WTC11 (cell line): ENCODE measurements around the gene HELQ.

Source experiments
- CREM ChIP-seq: sonication (generic); formaldehyde crosslinking; IDR thresholded peaks from 2 replicates; pipeline ENCODE4 v1.8.1; 2022; ENCODE audit warnings: mild to moderate bottlenecking, missing genetic modification reagents, moderate library complexity
- E2F4 ChIP-seq: sonication (generic); formaldehyde crosslinking; IDR thresholded peaks from 2 replicates; pipeline ENCODE4 v1.8.1; 2022; ENCODE audit warnings: low read depth, mild to moderate bottlenecking, moderate library complexity, missing genetic modification reagents, borderline replicate concordance
- ETV6 ChIP-seq: sonication (generic); formaldehyde crosslinking; IDR thresholded peaks from 2 replicates; pipeline ENCODE4 v1.8.1; 2022; ENCODE audit warnings: mild to moderate bottlenecking, missing genetic modification reagents
- HMGA2 ChIP-seq: fragments of 250-450 bp; sonication (Bioruptor Pico); IDR thresholded peaks from 2 replicates; pipeline ENCODE4 v1.4.0; 2021; ENCODE audit warnings: mild to moderate bottlenecking, moderate library complexity
- JUN ChIP-seq: sonication (generic); formaldehyde crosslinking; IDR thresholded peaks from 2 replicates; pipeline ENCODE4 v1.8.0; 2023; ENCODE audit warnings: mild to moderate bottlenecking, missing genetic modification reagents
- MXD4 ChIP-seq: fragments of 250-450 bp; sonication (Bioruptor Pico); IDR thresholded peaks from 2 replicates; pipeline ENCODE4 v1.8.0; 2021; ENCODE audit warnings: mild to moderate bottlenecking, moderate library complexity, borderline replicate concordance
- NR1H2 ChIP-seq: sonication (generic); formaldehyde crosslinking; IDR thresholded peaks from 2 replicates; pipeline ENCODE4 v1.9.0; 2021; ENCODE audit warnings: mild to moderate bottlenecking, moderate library complexity, missing genetic modification reagents
- TEAD1 ChIP-seq: sonication (generic); formaldehyde crosslinking; IDR thresholded peaks from 2 replicates; pipeline ENCODE4 v1.8.0; 2022; ENCODE audit warnings: mild to moderate bottlenecking, missing genetic modification reagents
- ZNF425 ChIP-seq: fragments of 250-450 bp; sonication (Bioruptor Pico); conservative IDR thresholded peaks from 2 replicates; pipeline ENCODE4 v1.9.0; 2021; ENCODE audit warnings: mild to moderate bottlenecking
- TF ChIP-seq, protein P1 (sequence below): fragments of 200-600 bp; IDR thresholded peaks from 2 replicates; pipeline ENCODE4 v1.8.0; 2022; ENCODE audit warnings: antibody characterized with exemption
- TF ChIP-seq, protein P2 (sequence below): sonication (generic); formaldehyde crosslinking; IDR thresholded peaks from 2 replicates; pipeline ENCODE4 v1.8.1; 2023; ENCODE audit warnings: mild to moderate bottlenecking, missing genetic modification reagents, moderate library complexity

DNA sequence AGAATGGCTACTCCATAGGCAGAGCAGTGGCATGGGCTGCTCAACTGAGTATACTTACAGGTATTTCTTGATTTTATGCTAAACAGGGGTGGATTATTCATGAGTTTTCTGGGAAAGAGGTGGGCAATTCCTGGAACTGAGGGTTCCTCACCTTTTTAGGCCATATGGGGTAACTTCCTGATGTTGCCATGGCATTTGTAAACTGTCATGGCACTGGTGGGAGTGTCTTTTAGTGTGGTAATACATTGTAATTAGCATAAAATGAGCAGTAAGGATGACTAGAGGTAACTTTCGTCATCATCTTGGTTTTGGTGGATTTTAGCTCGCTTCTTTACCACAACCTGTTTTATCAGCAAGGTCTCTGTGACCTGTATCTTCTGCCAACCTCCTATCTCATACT lies 72.8 kb downstream of the HELQ start:
- no peak for TF ChIP-seq E2F4
- TF ChIP-seq, protein P1, sequence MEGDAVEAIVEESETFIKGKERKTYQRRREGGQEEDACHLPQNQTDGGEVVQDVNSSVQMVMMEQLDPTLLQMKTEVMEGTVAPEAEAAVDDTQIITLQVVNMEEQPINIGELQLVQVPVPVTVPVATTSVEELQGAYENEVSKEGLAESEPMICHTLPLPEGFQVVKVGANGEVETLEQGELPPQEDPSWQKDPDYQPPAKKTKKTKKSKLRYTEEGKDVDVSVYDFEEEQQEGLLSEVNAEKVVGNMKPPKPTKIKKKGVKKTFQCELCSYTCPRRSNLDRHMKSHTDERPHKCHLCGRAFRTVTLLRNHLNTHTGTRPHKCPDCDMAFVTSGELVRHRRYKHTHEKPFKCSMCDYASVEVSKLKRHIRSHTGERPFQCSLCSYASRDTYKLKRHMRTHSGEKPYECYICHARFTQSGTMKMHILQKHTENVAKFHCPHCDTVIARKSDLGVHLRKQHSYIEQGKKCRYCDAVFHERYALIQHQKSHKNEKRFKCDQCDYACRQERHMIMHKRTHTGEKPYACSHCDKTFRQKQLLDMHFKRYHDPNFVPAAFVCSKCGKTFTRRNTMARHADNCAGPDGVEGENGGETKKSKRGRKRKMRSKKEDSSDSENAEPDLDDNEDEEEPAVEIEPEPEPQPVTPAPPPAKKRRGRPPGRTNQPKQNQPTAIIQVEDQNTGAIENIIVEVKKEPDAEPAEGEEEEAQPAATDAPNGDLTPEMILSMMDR: no peak
- no peak for TF ChIP-seq HMGA2
- TF ChIP-seq JUN (CRISPR knock-in tag): no peak
- no peak for TF ChIP-seq CREM (CRISPR knock-in tag)
- TF ChIP-seq ZNF425 (CRISPR knock-in tag): no peak
- no peak for TF ChIP-seq MXD4 (CRISPR knock-in tag)
- no peak for TF ChIP-seq NR1H2
- no peak for TF ChIP-seq ETV6 (CRISPR knock-in tag)
- TF ChIP-seq, protein P2, sequence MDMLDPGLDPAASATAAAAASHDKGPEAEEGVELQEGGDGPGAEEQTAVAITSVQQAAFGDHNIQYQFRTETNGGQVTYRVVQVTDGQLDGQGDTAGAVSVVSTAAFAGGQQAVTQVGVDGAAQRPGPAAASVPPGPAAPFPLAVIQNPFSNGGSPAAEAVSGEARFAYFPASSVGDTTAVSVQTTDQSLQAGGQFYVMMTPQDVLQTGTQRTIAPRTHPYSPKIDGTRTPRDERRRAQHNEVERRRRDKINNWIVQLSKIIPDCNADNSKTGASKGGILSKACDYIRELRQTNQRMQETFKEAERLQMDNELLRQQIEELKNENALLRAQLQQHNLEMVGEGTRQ (CRISPR knock-in tag): no peak
- no peak for TF ChIP-seq TEAD1 (CRISPR knock-in tag)
